HepG2 (cell line): ENCODE measurements around the gene DEDD2. TPM values are rescaled to one million over a fixed set of nuclear protein-coding genes. Genes with fewer than 3 reads are reported as not detected.

Experiments
- ATAC-seq: fragments of 200-7000 bp; cut with Tn5 transposase; 3 replicates; pipeline ENCODE4 v1.9.1; 2020; ENCODE audit warnings: mild to moderate bottlenecking, moderate library complexity
- BruUV-seq: library from RNA; stranded (reverse); fragments of 400-500 nt; replicated peaks from 2 replicates; lab custom pipeline; 2021; lab: Mats Ljungman, UMichigan
- CTCF ChIA-PET: fragments of 300-600 bp; formaldehyde crosslinking; extraction: SDS; loops from one replicate; lab custom pipeline; 2021; ENCODE audit warnings: low total read pairs, inconsistent platforms, low intra/inter-chr PET ratio; lab: Yijun Ruan, JAX
- POLR2A ChIA-PET: fragments of 350-600 bp; sonication (Branson Sonifier 250); formaldehyde crosslinking; loops from one replicate; lab custom pipeline; 2020; ENCODE audit warnings: antibody characterized with exemption, inconsistent platforms; lab: Yijun Ruan, JAX
- DNase-seq: peaks from one replicate; pipeline ENCODE4 v3.0.0-alpha.2; 2015; ENCODE audit warnings: low spot score
- FAIRE-seq: peaks from 3 replicates; lab custom pipeline; 2011; peaks lifted over from hg19 to GRCh38; lab: Jason Lieb, UNC
- H2AFZ ChIP-seq: one replicate; pipeline ENCODE4 v1.6.1; 2011; ENCODE audit warnings: low read length, inconsistent platforms
- H3K27ac ChIP-seq: fragments of 300-600 bp; 3 replicates; pipeline ENCODE4 v1.8.0; 2011; ENCODE audit warnings: mixed run types, mild to moderate bottlenecking, mixed read lengths, low read length, inconsistent platforms; ENCODE audit not compliant: insufficient read depth; ENCODE audit errors: extremely low read length
- H3K27me3 ChIP-seq, 2 experiments: fragments of 200-600 bp in 1 of 2; 2 replicates in 1 of 2; 3 replicates in 1 of 2; pipeline versions ENCODE4 v1.6.0 to v1.8.0; 2011; ENCODE audit warnings: low read length in 2 of 2, mild to moderate bottlenecking in 2 of 2, moderate library complexity in 2 of 2, inconsistent platforms in 1 of 2; ENCODE audit not compliant: insufficient read depth in 2 of 2, control insufficient read depth in 1 of 2
- H3K36me3 ChIP-seq, 2 experiments: fragments of 200-600 bp in 1 of 2; replicated peaks in 1 of 2; 2 replicates in 1 of 2; 3 replicates in 1 of 2; pipeline versions ENCODE4 v1.5.1 to v1.8.0; 2011; ENCODE audit warnings: low read length in 2 of 2, inconsistent platforms in 1 of 2; ENCODE audit not compliant: insufficient read depth in 2 of 2, control insufficient read depth in 1 of 2
- H3K4me1 ChIP-seq: 2 replicates; pipeline ENCODE4 v1.5.1; 2012; ENCODE audit warnings: low read length, inconsistent platforms; ENCODE audit not compliant: insufficient read depth
- H3K4me2 ChIP-seq: 2 replicates; pipeline ENCODE4 v1.6.0; 2011; ENCODE audit warnings: low read depth, low read length, inconsistent platforms
- H3K4me3 ChIP-seq, 3 experiments: fragments of 200-600 bp in 1 of 3; sonication (generic), shearing (Covaris generic) in 1 of 3; replicated peaks in 1 of 3; 2 replicates each; pipeline ENCODE4 v1.5.1; 2011 to 2016; ENCODE audit warnings: low read length in 3 of 3, inconsistent platforms in 2 of 3, low read depth in 2 of 3, mild to moderate bottlenecking in 2 of 3, control low read depth in 1 of 3, mixed read lengths in 1 of 3; ENCODE audit not compliant: insufficient read depth in 1 of 3
- H3K79me2 ChIP-seq: one replicate; pipeline ENCODE4 v1.6.1; 2011; ENCODE audit warnings: low read length, inconsistent platforms; ENCODE audit not compliant: insufficient read depth
- H3K9ac ChIP-seq: 2 replicates; pipeline ENCODE4 v1.6.0; 2011; ENCODE audit warnings: mild to moderate bottlenecking, low read depth, low read length, inconsistent platforms; ENCODE audit not compliant: insufficient read depth
- H3K9me3 ChIP-seq: 2 replicates; pipeline ENCODE4 v1.5.1; 2012; ENCODE audit warnings: mild to moderate bottlenecking, low read length
- H4K20me1 ChIP-seq: 2 replicates; pipeline ENCODE4 v1.6.0; 2011; ENCODE audit warnings: inconsistent platforms, mild to moderate bottlenecking, low read length, moderate library complexity; ENCODE audit not compliant: insufficient read depth
- MYPOP ChIP-seq: sonication (generic); formaldehyde crosslinking; IDR thresholded peaks from 2 replicates; pipeline ENCODE4 v1.8.1; 2023; ENCODE audit warnings: mild to moderate bottlenecking, moderate library complexity, missing genetic modification reagents
- PBX2 ChIP-seq: IDR thresholded peaks from 2 replicates; pipeline ENCODE4 v1.6.1; 2016; ENCODE audit warnings: control low read depth
- RFX1 ChIP-seq: fragments of 450-650 bp; IDR thresholded peaks from 2 replicates; pipeline ENCODE4 v1.6.1; 2017
- ZNF33A ChIP-seq: sonication (generic); formaldehyde crosslinking; IDR thresholded peaks from 2 replicates; pipeline ENCODE4 v1.5.1; 2020; ENCODE audit warnings: missing genetic modification reagents, mild to moderate bottlenecking, moderate library complexity, borderline replicate concordance
- ZNF563 ChIP-seq: sonication (generic); formaldehyde crosslinking; IDR thresholded peaks from 2 replicates; pipeline ENCODE4 v1.8.0; 2022; ENCODE audit warnings: mild to moderate bottlenecking, moderate library complexity, missing genetic modification reagents
- WGBS: methylation state at CpG from one replicate; pipeline ENCODE4 v1.1.6; 2017; ENCODE audit warnings: low lambda C conversion rate; 5-methylcytosine and 5-hydroxymethylcytosine counted together
- in situ Hi-C: cut with HindIII; loops from 2 replicates; pipeline ENCODE4 v1.10.0; 2017; ENCODE audit warnings: low pct_unique_long_range_greater_than_20kb; ENCODE audit not compliant: extremely low pct_ligation_motif_present
- intact Hi-C: fragments of 100-400 bp; cut with micrococcal nuclease; formaldehyde crosslinking; loops from one replicate; pipeline ENCODE4 v1.10.0; 2022; ENCODE audit not compliant: unreplicated experiment
- polyA plus RNA-seq, 8 experiments: library from polyadenylated mRNA; depleted of rRNA in 3 of 8; stranded (reverse) in 7 of 8; unstranded in 1 of 8; fragments of >200 nt; fragmentation: Illumina TruSeq in 4 of 8; extraction: Trizol in 4 of 8; gene quantifications; 2 replicates each; pipeline versions ENCODE4 v1.2.1 to v1.2.3, GENCODE V29; 2011 to 2016; ENCODE audit warnings: low read depth in 4 of 8, missing spikeins in 1 of 8, mixed read lengths in 1 of 8; ENCODE audit not compliant: insufficient read depth in 1 of 8
- total RNA-seq, 5 experiments: library from RNA; depleted of rRNA; stranded (reverse); fragments of >200 nt; fragmentation: Illumina TruSeq; extraction: Trizol; gene quantifications; 2 replicates each; pipeline ENCODE4 v1.2.3, GENCODE V29; 2016; ENCODE audit warnings: low read depth in 1 of 5
- TF ChIP-seq, protein P1 (sequence below): sonication (generic); formaldehyde crosslinking; IDR thresholded peaks from 2 replicates; pipeline ENCODE4 v1.4.0; 2020; ENCODE audit warnings: low read depth, mild to moderate bottlenecking, missing genetic modification reagents

The DEDD2 gene
- total and polyA plus RNA-seq, 2 of the 13 experiments (the other 11 are each of a cell fraction or from before 2014, with no cell fraction given): 19.2 to 24.7 TPM

DNA sequence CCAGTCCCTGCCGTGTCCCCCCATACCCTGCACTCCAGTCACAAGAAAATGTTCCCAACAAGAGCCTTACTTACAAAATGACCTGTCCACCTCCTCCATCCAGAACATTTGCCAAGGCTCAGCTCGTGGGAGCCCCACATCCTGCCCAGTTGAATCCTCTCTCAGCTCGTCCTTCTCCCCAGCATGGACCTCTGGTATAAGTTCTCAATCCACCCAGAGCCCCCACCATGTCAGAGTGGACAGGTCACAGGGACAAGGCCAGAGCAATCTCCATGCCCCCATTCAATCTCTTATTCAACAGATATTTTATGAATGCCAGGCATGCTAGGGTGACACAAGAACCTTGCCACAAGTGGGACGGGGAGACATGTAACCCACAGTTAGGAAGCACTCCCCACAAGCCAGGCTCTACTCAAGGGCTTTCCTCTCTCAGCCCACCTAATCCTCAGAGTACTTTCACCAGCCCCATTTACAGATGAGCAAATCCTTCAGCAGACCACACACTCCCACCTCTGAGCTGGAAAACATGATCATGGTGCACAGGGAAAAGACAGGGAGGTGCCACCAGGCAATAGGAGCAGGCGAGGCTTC lies 15.1 kb downstream of the DEDD2 start:
- no peak for FAIRE-seq
- Histone ChIP-seq H3K9ac (no peak overlapping the region), H3K79me2 (peaks cover 13% of the 10 kb centered on the region)

More for the DNA sequence above, 15.1 kb downstream of the DEDD2 start:
- Histone ChIP-seq H3K27me3 (no peaks in the 10 kb centered on the region; a peak in 1 of 5 replicates), H3K4me2 (no peak overlapping the region), H3K36me3 (peaks cover 43 to 79% of the 10 kb centered on the region in 2 experiments), H4K20me1 (peaks cover 23% of the 10 kb centered on the region; the same call in 1 of the 2 replicates), H3K9me3 (no peaks in the 10 kb centered on the region), H3K4me1 (no peaks in the 10 kb centered on the region), H3K27ac (no peak overlapping the region), H3K4me3 (no peak overlapping the region), H2AFZ (no peak overlapping the region)
- intact Hi-C loops (no loop called here), in situ Hi-C loops (no loop called here)
- ChIA-PET CTCF (no interaction called here), POLR2A (no interaction called here)
- no peak for DNase-seq
- WGBS: 96% methylated on average over 5 of the region's 5 CpGs
- no TSS peak for BruUV-seq
- no peak for ATAC-seq
- TF ChIP-seq ZNF563 (CRISPR knock-in tag) (no peak), ZNF33A (no peak), PBX2 (no peak), RFX1 (no peak), MYPOP (CRISPR knock-in tag) (no peak)
- TF ChIP-seq, protein P1, sequence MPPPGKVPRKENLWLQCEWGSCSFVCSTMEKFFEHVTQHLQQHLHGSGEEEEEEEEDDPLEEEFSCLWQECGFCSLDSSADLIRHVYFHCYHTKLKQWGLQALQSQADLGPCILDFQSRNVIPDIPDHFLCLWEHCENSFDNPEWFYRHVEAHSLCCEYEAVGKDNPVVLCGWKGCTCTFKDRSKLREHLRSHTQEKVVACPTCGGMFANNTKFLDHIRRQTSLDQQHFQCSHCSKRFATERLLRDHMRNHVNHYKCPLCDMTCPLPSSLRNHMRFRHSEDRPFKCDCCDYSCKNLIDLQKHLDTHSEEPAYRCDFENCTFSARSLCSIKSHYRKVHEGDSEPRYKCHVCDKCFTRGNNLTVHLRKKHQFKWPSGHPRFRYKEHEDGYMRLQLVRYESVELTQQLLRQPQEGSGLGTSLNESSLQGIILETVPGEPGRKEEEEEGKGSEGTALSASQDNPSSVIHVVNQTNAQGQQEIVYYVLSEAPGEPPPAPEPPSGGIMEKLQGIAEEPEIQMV (CRISPR knock-in tag): no peak
